RWPE2 (cell line): Measurements from ENCODE around the gene RIPK3.

Experiments
- ATAC-seq: fragments of 200-7000 bp; cut with Tn5 transposase; 3 replicates; pipeline ENCODE4 v1.9.1; 2021; ENCODE audit warnings: low read depth
- DNase-seq: peaks from one replicate; pipeline ENCODE4 v3.0.0-alpha.2; 2020; ENCODE audit warnings: low spot score
- H3K27ac ChIP-seq: fragments of 450-650 bp; 2 replicates; pipeline ENCODE4 v1.5.1; 2017; ENCODE audit warnings: mild to moderate bottlenecking; ENCODE audit not compliant: poor library complexity, severe bottlenecking
- H3K27me3 ChIP-seq: fragments of 250-450 bp; sonication (Bioruptor Pico); 2 replicates; pipeline ENCODE4 v1.5.1; 2021; ENCODE audit warnings: mild to moderate bottlenecking, moderate library complexity; ENCODE audit not compliant: insufficient read depth, poor library complexity, severe bottlenecking
- H3K36me3 ChIP-seq: fragments of 250-450 bp; sonication (Bioruptor Pico); 2 replicates; pipeline ENCODE4 v1.5.1; 2020; ENCODE audit warnings: low read depth, mild to moderate bottlenecking, moderate library complexity
- H3K4me1 ChIP-seq: fragments of 250-450 bp; sonication (Bioruptor Pico); 2 replicates; pipeline ENCODE4 v1.5.1; 2021; ENCODE audit warnings: mild to moderate bottlenecking, moderate library complexity; ENCODE audit not compliant: insufficient read depth, poor library complexity, severe bottlenecking
- H3K4me3 ChIP-seq: fragments of 250-450 bp; sonication (Bioruptor Pico); 2 replicates; pipeline ENCODE4 v1.5.1; 2021; ENCODE audit warnings: mild to moderate bottlenecking, moderate library complexity; ENCODE audit not compliant: severe bottlenecking
- H3K9me3 ChIP-seq: fragments of 250-450 bp; sonication (Bioruptor Pico); 2 replicates; pipeline ENCODE4 v1.5.1; 2021; ENCODE audit warnings: mild to moderate bottlenecking, moderate library complexity; ENCODE audit not compliant: severe bottlenecking
- TF ChIP-seq, protein P1 (sequence below): fragments of 450-650 bp; IDR thresholded peaks from one replicate; pipeline ENCODE4 v1.5.1; 2017; ENCODE audit warnings: mild to moderate bottlenecking, moderate library complexity; ENCODE audit not compliant: poor library complexity, severe bottlenecking

Gene RIPK3

DNA sequence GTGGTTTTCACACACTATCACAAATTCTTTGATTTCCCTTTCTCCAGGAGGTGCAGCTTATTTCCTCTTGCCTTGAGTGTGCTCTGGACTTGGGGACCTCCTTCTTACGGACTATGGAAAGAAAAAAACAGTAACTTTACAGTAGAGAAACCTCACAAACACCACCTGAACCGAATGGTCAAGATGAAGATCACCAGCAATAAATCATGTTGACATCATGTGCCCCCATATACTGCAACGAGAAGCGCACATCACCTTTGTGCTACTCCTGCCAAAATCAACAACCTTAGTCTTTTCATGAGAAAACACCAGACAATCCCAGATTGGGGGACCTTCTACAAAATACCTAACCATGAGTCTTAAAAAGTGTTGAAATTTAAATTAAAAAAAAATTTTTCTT is 45.7 kb upstream of the RIPK3 start:
- ATAC-seq (no peak), DNase-seq (no peak)
- Histone ChIP-seq H3K27ac (no peak overlapping the region), H3K4me1 (no peaks in the 10 kb centered on the region), H3K27me3 (no peaks in the 10 kb centered on the region), H3K4me3 (no peak overlapping the region), H3K9me3 (no peaks in the 10 kb centered on the region), H3K36me3 (no peaks in the 10 kb centered on the region)
- TF ChIP-seq, protein P1, sequence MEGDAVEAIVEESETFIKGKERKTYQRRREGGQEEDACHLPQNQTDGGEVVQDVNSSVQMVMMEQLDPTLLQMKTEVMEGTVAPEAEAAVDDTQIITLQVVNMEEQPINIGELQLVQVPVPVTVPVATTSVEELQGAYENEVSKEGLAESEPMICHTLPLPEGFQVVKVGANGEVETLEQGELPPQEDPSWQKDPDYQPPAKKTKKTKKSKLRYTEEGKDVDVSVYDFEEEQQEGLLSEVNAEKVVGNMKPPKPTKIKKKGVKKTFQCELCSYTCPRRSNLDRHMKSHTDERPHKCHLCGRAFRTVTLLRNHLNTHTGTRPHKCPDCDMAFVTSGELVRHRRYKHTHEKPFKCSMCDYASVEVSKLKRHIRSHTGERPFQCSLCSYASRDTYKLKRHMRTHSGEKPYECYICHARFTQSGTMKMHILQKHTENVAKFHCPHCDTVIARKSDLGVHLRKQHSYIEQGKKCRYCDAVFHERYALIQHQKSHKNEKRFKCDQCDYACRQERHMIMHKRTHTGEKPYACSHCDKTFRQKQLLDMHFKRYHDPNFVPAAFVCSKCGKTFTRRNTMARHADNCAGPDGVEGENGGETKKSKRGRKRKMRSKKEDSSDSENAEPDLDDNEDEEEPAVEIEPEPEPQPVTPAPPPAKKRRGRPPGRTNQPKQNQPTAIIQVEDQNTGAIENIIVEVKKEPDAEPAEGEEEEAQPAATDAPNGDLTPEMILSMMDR, result no peak

DNA sequence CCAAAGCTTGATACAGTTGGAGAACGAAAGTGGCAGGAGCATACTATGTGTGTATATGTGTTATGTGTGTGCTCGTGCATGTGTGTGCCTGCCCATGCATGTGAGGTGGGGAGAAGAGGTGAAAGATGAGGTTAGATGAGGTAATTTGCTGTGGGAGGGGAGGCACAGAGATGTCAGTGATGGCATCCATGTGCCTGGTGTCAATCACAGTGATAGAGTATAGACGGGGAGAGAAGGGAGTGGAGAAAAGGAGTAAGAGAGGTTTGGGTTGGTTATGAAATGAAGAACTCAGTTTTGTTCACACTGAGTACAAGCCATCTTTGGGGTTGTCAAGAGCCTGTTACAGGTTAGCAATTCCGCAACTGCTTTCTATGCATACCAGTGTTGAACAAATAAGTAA is 44.4 kb upstream of the RIPK3 start:
- TF ChIP-seq, protein P1, result no peak
- Histone ChIP-seq H3K4me3 (no peak overlapping the region), H3K4me1 (no peaks in the 10 kb centered on the region), H3K36me3 (no peaks in the 10 kb centered on the region), H3K9me3 (no peaks in the 10 kb centered on the region), H3K27ac (no peak overlapping the region), H3K27me3 (no peaks in the 10 kb centered on the region)
- DNase-seq (no peak), ATAC-seq (no peak)

- Histone ChIP-seq H3K9me3 (no peaks in the 10 kb centered on the region), H3K4me1 (no peaks in the 10 kb centered on the region), H3K27ac (no peak overlapping the region), H3K36me3 (no peaks in the 10 kb centered on the region), H3K4me3 (no peak overlapping the region), H3K27me3 (no peaks in the 10 kb centered on the region)
- no peak for ATAC-seq
- TF ChIP-seq, protein P1, result no peak
- DNase-seq, result no peak
Measured at GRCh38 chr14:24382064-24382371, 42.2 kb upstream of the RIPK3 start.

DNA sequence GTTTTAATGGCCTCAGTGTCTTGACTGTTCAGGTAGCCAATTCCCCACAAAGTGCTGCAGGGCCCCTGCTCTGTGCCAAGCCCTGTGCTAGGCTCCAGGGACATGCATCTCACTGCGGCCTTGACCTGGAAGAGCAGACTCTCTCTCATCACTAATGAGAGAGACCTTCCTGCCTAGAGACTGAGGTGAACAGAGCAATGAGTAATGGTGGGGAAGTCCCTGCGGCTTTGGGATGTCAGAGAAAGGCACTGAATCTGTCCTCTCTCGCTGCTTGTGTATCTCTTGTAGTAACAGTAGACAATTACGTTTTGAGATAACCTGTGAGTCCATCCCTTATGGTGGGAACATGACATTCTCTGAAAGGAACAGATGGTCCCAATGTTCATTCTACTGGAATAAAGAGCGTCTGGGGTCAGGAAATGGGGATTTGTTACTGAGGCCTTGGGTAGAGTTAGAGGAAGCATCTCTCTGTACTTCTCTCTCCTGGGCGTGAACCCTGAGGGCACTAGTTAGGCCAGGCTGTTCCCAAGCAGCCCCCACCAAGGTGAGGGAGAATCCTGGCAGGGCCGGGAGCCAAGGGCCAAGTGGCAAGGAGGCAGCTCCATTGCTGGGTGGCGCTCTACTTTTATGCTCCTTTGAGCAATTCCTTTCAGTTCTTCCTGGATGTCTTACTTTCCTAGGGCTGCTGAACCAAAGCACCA is 41.7 kb upstream of the RIPK3 start:
- no peak overlapping the region for H3K27ac ChIP-seq
- no peaks in the 10 kb centered on the region for H3K9me3 ChIP-seq
- H3K36me3 ChIP-seq, result no peaks in the 10 kb centered on the region
- ATAC-seq (no peak), DNase-seq (no peak)
- no peaks in the 10 kb centered on the region for H3K4me1 ChIP-seq
- TF ChIP-seq, protein P1, result no peak
- no peak overlapping the region for H3K4me3 ChIP-seq
- no peaks in the 10 kb centered on the region for H3K27me3 ChIP-seq

GRCh38 chr14:24379907-24380730 is 40.3 kb upstream of the RIPK3 start:
- ATAC-seq, result no peak
- no peak for DNase-seq
- Histone ChIP-seq H3K27me3 (no peaks in the 10 kb centered on the region), H3K4me1 (no peaks in the 10 kb centered on the region), H3K27ac (no peak overlapping the region), H3K4me3 (no peak overlapping the region), H3K36me3 (no peaks in the 10 kb centered on the region), H3K9me3 (no peaks in the 10 kb centered on the region)
- TF ChIP-seq, protein P1, result no peak
